Activated CD8-positive, alpha-beta T cell treated with anti-CD3 and anti-CD28 coated beads, Interleukin-2, amount 10 ng/mL, durations not matched to agents 7 days and 5 days (primary cell): Measurements from ENCODE around the gene SMOC2. TPM values are rescaled to one million over a fixed set of nuclear protein-coding genes. Genes with fewer than 3 reads are reported as not detected.

Source experiments
- ATAC-seq: fragments of 150-1000 bp; cut with Tn5 transposase; one replicate; pipeline ENCODE4 v1.10.0; 2021; ENCODE audit warnings: moderate library complexity
- CTCF ChIA-PET: fragments of 350-600 bp; sonication (Branson Sonifier 250); formaldehyde crosslinking; loops from one replicate; lab custom pipeline; 2021; ENCODE audit warnings: antibody characterized with exemption; lab: Charles Lee
- POLR2A ChIA-PET: fragments of 350-600 bp; sonication (Branson Sonifier 250); formaldehyde crosslinking; loops from one replicate; lab custom pipeline; 2021; ENCODE audit warnings: antibody characterized with exemption; lab: Charles Lee
- DNase-seq: peaks from one replicate; pipeline ENCODE4 v3.0.0-alpha.2; 2020
- H3K27ac Mint-ChIP-seq: one replicate; pipeline ENCODE4 v1.8.0; 2021; ENCODE audit warnings: mild to moderate bottlenecking, mixed read lengths
- H3K27me3 Mint-ChIP-seq: one replicate; pipeline ENCODE4 v1.8.0; 2021; ENCODE audit warnings: low read depth, mixed read lengths
- H3K36me3 Mint-ChIP-seq: one replicate; pipeline ENCODE4 v1.8.0; 2021; ENCODE audit warnings: low read depth, mixed read lengths
- H3K4me1 Mint-ChIP-seq: one replicate; pipeline ENCODE4 v1.8.0; 2021; ENCODE audit warnings: low read depth, mixed read lengths
- H3K4me3 Mint-ChIP-seq: one replicate; pipeline ENCODE4 v1.8.0; 2021; ENCODE audit warnings: mild to moderate bottlenecking, mixed read lengths
- H3K9me3 Mint-ChIP-seq: one replicate; pipeline ENCODE4 v1.8.0; 2022; ENCODE audit warnings: mixed read lengths; ENCODE audit not compliant: insufficient read depth
- total RNA-seq, 2 experiments: library from RNA; stranded (reverse); gene quantifications; one replicate each; pipeline ENCODE4 v1.2.3, GENCODE V29; 2021

SMOC2 gene
- total RNA-seq, 2 experiments from 2014 or later: not detected

GRCh38 chr6:168475188-168476013 lies 34.4 kb downstream of the SMOC2 start:
- DNase-seq: no peak
- H3K27ac Mint-ChIP-seq: no peak overlapping the region
- ChIA-PET CTCF (no interaction called here), POLR2A (no interaction called here)
- no peaks in the 10 kb centered on the region for H3K36me3 Mint-ChIP-seq
- no peaks in the 10 kb centered on the region for H3K4me1 Mint-ChIP-seq
- no peaks in the 10 kb centered on the region for H3K9me3 Mint-ChIP-seq
- no peak overlapping the region for H3K4me3 Mint-ChIP-seq
- ATAC-seq: no peak
- peaks cover under 1% of the 10 kb centered on the region for H3K27me3 Mint-ChIP-seq

- Mint-ChIP-seq H3K4me3 (no peak overlapping the region), H3K27ac (no peak overlapping the region), H3K27me3 (peaks cover 7% of the 10 kb centered on the region), H3K9me3 (no peaks in the 10 kb centered on the region), H3K4me1 (no peaks in the 10 kb centered on the region), H3K36me3 (no peaks in the 10 kb centered on the region)
- DNase-seq (peak; percentile 8), ATAC-seq (no peak)
- ChIA-PET CTCF (no interaction called here), POLR2A (no interaction called here)
These were observed 38.4 kb downstream of the SMOC2 start for GRCh38 chr6:168479421-168479820.

DNA sequence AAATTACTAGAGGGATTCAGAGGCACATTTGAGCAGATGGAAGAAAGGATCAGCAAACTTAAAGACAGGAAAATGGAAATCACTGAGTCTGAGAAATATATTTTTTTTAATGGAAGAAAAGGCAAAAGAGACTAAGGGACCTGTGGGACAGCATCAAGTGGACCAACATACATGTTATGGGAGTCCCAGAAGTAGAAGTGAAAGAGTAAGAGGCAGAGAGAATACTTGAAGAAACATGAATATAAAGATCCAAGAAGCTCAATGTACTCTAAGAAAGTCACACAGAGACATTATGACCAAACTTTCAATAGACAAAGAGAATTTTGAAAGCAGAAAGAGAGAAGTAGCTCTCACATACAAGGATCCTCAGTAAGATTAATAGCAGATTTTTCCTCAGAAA lies 39.5 kb downstream of the SMOC2 start:
- Mint-ChIP-seq H3K27ac (no peak overlapping the region), H3K4me1 (no peaks in the 10 kb centered on the region), H3K27me3 (peaks cover 7% of the 10 kb centered on the region), H3K4me3 (no peak overlapping the region), H3K9me3 (no peaks in the 10 kb centered on the region), H3K36me3 (no peaks in the 10 kb centered on the region)
- no peak for ATAC-seq
- POLR2A ChIA-PET: no interaction called here
- CTCF ChIA-PET: no interaction called here
- DNase-seq: no peak

DNA sequence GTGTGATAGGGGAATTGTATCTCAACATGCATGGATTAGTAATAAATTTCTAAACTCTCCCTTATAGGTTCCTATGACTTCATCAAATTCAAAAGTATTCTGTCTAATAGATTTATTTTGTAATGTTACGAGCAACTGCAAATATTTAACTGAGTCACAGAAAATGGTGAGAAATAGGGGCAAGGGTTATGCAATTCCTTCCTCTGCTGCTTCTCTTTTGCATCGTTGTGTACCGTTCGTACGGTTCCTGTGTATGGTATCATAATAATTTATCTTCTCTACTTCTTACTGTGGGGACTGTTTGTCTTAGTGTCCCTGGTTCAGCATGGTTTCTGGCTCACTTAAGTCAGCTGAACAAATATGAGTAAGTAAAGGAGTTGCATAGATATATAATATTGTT lies 44.8 kb downstream of the SMOC2 start:
- no peak overlapping the region for H3K4me3 Mint-ChIP-seq
- ChIA-PET CTCF (no interaction called here), POLR2A (no interaction called here)
- H3K9me3 Mint-ChIP-seq: no peaks in the 10 kb centered on the region
- H3K27ac Mint-ChIP-seq: no peak overlapping the region
- ATAC-seq: no peak
- DNase-seq: no peak
- no peaks in the 10 kb centered on the region for H3K4me1 Mint-ChIP-seq
- no peaks in the 10 kb centered on the region for H3K36me3 Mint-ChIP-seq
- H3K27me3 Mint-ChIP-seq: peaks cover 3% of the 10 kb centered on the region

DNA sequence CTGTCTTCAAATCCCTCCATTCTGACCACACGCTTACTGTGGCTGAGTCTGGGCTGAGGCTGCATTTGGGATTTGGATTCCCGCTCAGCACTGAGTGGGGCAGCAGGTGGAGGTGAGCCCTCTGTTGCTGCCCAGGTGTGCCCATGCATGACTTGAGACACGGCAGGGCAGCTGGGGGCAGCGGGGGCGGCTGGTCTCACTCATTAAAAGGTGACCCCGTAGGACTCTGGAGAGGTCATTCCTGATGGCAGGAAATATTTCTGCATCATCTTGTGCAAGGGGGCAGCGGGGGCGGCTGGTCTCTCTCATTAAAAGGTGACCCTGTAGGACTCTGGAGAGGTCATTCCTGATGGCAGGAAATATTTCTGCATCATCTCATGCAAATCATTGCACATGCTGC lies 49.8 kb downstream of the SMOC2 start:
- ATAC-seq: no peak
- H3K27ac Mint-ChIP-seq: no peak overlapping the region
- no peaks in the 10 kb centered on the region for H3K4me1 Mint-ChIP-seq
- no peaks in the 10 kb centered on the region for H3K27me3 Mint-ChIP-seq
- no peak overlapping the region for H3K4me3 Mint-ChIP-seq
- no peaks in the 10 kb centered on the region for H3K36me3 Mint-ChIP-seq
- no peak for DNase-seq
- no peaks in the 10 kb centered on the region for H3K9me3 Mint-ChIP-seq
- ChIA-PET CTCF (no interaction called here), POLR2A (no interaction called here)

DNA sequence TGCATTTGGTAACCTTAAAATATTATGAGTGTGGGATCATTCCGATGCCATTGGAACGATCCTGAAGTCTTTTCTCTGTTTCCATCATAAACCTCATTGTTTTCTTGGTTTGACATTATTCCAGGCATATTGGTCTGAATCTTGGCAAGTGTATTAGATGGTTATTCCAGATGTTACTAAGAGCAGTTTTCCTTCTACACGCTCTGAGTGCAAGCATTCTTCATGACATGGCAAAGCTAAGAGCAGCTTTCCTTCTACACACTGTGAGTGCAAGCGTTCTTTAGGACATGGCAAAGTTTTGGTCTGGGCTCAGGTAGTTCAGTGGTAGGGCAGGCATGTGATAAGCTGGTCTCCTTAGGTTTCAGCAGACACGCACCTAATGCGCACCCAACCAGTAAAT lies 53.0 kb downstream of the SMOC2 start:
- DNase-seq (no peak), ATAC-seq (no peak)
- Mint-ChIP-seq H3K27me3 (no peaks in the 10 kb centered on the region), H3K27ac (no peak overlapping the region), H3K4me1 (no peaks in the 10 kb centered on the region), H3K36me3 (no peaks in the 10 kb centered on the region), H3K4me3 (no peak overlapping the region), H3K9me3 (no peaks in the 10 kb centered on the region)
- CTCF ChIA-PET: no interaction called here
- POLR2A ChIA-PET: no interaction called here

DNA sequence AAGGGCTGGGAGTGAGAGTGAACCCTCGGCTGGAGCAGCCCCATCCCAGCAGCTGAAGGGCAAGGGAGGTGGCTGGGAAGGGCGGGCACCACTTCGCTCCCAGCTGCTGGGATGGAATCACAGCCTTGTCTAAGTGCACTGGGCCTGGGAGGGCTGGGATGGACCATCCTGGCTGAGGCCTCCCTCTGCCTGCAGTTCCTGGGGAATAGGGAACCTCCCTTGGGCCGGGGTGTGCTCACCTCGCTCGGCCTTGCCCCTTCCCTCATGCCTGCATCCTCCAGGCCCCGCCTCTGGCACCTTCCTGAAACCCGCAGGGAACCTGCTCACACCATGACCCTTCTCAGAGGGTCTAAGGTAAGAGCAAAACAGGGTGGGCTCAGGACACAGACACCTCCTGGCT lies 53.7 kb downstream of the SMOC2 start:
- CTCF ChIA-PET: no interaction called here
- no peaks in the 10 kb centered on the region for H3K27me3 Mint-ChIP-seq
- H3K36me3 Mint-ChIP-seq: no peaks in the 10 kb centered on the region
- no peaks in the 10 kb centered on the region for H3K9me3 Mint-ChIP-seq
- no peaks in the 10 kb centered on the region for H3K4me1 Mint-ChIP-seq
- ATAC-seq (no peak), DNase-seq (no peak)
- no peak overlapping the region for H3K4me3 Mint-ChIP-seq
- H3K27ac Mint-ChIP-seq: no peak overlapping the region
- POLR2A ChIA-PET: no interaction called here

DNA sequence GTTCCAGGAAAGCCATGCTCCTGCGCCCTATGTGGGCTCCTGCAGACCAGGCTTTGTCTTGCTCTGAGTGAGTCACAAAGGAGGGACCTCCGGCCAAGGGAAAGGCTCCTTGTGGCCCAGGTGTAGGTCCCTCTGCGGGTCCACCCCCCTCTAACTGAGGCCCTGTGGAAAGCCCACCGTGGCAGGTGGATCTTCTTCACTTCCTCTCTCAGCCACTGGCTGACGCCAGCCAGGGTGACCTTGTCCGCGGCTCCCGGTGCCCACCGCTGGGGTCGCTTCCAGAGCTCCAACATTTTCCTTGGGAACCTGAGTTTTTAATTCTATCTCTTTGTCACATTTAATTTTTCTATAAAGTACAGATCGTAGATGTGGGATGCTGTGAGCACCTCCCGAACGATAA lies 54.1 kb downstream of the SMOC2 start:
- H3K4me1 Mint-ChIP-seq: no peaks in the 10 kb centered on the region
- H3K9me3 Mint-ChIP-seq: no peaks in the 10 kb centered on the region
- no peak overlapping the region for H3K4me3 Mint-ChIP-seq
- DNase-seq: no peak
- ChIA-PET POLR2A (no interaction called here), CTCF (no interaction called here)
- no peaks in the 10 kb centered on the region for H3K36me3 Mint-ChIP-seq
- no peak for ATAC-seq
- H3K27ac Mint-ChIP-seq: no peak overlapping the region
- H3K27me3 Mint-ChIP-seq: no peaks in the 10 kb centered on the region

DNA sequence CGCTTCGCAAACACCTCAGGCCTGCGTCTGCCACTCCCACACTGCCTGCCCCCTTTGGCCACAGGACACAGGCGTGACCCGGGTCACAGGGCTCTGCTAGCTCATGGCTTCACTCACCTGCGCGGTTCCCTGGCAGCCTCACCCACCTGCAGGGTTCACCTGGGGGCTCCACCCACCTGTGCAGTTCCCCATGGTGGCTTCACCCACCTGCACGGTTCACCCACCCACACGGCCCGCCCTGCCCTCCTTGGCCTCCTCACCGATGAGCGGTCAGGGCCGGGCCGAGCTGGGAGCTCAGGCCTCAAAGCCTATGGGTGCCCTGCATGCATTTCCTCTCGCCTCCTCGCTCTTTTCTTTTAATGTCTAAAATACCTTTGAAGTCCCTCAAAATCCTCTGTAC lies 54.7 kb downstream of the SMOC2 start:
- Mint-ChIP-seq H3K36me3 (no peaks in the 10 kb centered on the region), H3K27me3 (no peaks in the 10 kb centered on the region), H3K27ac (no peak overlapping the region), H3K4me3 (no peak overlapping the region), H3K4me1 (no peaks in the 10 kb centered on the region), H3K9me3 (no peaks in the 10 kb centered on the region)
- no peak for ATAC-seq
- CTCF ChIA-PET: no interaction called here
- POLR2A ChIA-PET: no interaction called here
- DNase-seq: no peak

DNA sequence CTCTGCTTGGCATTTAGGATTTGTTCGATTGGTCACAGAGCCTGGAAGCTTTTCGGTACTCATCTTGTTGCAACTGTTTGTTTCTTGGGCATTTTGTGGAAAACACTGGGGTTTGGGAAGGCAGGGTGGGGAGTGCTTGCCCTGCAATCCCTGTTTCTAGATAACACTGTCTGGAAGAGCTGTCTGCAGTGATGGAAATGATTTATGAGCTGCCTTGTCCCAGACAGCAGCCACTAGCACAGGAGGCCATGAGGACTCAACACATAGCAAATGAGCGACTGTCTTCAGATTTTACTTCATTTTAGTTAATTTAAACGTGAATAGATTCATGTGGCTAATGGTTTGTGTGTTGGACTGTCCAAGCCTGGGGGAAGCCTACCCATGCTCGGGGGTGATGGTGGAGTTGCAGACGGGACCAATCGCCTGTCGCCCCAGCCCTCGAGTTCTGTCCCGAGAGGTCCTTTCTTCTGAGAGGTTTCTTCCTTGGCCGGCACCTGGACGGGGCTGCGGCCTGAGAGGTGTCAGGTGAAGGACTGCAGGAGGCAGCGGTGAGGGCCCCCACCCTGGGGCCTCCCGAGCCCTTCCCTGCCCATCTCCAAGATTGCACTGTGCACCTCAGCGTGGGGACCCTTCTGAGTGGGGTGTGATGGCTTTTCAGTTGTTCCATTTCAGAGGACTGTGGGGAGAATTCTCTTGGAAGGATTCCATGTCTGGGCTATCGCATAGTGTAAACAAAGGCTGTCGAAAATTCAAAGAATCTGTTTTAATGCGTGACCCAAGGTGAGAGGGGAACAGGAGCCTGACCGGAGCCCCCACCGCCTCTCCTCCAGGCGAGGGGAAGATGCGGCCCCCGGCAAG lies 55.4 kb downstream of the SMOC2 start:
- CTCF ChIA-PET: no interaction called here
- H3K9me3 Mint-ChIP-seq: no peaks in the 10 kb centered on the region
- ATAC-seq (no peak), DNase-seq (no peak)
- H3K4me3 Mint-ChIP-seq: no peak overlapping the region
- POLR2A ChIA-PET: no interaction called here
- H3K4me1 Mint-ChIP-seq: no peaks in the 10 kb centered on the region
- H3K36me3 Mint-ChIP-seq: no peaks in the 10 kb centered on the region
- no peaks in the 10 kb centered on the region for H3K27me3 Mint-ChIP-seq
- H3K27ac Mint-ChIP-seq: no peak overlapping the region

- CTCF ChIA-PET: no interaction called here
- Mint-ChIP-seq H3K27me3 (no peaks in the 10 kb centered on the region), H3K9me3 (no peaks in the 10 kb centered on the region), H3K4me1 (no peaks in the 10 kb centered on the region), H3K36me3 (no peaks in the 10 kb centered on the region), H3K4me3 (no peak overlapping the region), H3K27ac (no peak overlapping the region)
- POLR2A ChIA-PET: no interaction called here
- no peak for ATAC-seq
- no peak for DNase-seq
These were observed 56.0 kb downstream of the SMOC2 start for GRCh38 chr6:168496997-168497331.

DNA sequence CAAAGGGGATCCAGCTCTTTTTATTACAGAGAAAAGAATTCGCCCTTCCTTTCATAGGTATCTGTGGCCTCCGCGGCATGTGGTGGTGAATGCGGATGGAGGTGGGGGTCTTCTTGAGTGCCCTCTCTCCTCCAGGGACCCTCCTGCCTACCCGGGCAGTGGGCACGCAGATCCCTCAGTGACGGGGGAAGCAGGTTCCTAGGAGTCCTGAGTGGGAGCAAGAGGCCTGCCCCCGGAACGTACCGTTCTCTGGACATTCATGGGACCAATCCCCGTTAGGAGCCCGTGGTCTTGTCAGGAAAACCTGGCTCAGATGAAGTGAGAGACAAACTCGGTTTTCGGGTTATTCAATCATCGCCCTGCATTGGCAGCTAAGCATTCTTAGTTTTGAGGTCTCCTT lies 56.4 kb downstream of the SMOC2 start:
- H3K36me3 Mint-ChIP-seq: no peaks in the 10 kb centered on the region
- no peak overlapping the region for H3K27ac Mint-ChIP-seq
- ChIA-PET CTCF (no interaction called here), POLR2A (no interaction called here)
- no peaks in the 10 kb centered on the region for H3K27me3 Mint-ChIP-seq
- no peak for DNase-seq
- no peak overlapping the region for H3K4me3 Mint-ChIP-seq
- no peaks in the 10 kb centered on the region for H3K4me1 Mint-ChIP-seq
- ATAC-seq: no peak
- H3K9me3 Mint-ChIP-seq: no peaks in the 10 kb centered on the region
